CD4-positive, alpha-beta T cell treated with Interleukin-4 for 1 hour (primary cell): ENCODE measurements around the gene ACAD11.
"Not testable (repeated sequence)": the region's sequence is repeated elsewhere in the genome, so short reads cannot be mapped to it uniquely, and the experiment has no call there.

Experiments
- DNase-seq, 2 donors: peaks; one replicate each; pipeline ENCODE4 v3.0.0-alpha.2; 2020 to 2022

The ACAD11 gene

DNA sequence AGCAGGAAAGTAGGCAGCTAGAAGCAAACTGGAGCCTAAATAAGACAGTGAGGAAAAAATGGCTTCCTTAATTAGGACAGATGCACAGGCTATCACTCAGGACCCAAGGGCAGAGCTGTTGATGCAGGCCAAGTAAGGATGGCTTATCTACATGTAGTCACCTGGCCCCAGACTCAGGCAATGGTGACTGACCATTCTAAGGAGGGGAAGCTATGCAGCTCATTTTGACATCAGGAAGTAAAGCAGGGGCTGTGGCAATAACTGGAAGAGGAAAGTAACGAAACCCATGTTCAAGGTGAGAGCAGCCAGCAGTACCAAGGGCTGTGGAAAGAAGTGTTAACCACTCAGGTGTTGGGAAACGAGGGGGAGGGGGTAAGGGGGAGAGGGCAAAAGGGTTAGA, 16.2 kb downstream of the ACAD11 start:
- DNase-seq, result no peak

DNA sequence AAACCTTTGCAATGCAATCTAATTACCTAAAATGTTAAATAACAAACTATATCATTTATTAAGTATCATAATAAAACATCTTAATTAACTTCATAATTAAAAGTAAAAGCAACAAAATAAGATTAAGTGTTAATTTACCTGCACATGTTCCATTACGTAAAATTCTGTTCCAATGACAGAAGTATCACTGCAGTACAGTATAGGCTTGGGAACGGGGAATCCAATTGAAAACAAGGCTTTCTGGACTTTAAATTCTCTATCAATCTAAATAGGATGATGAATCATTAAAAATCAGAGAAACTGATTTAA, 17.1 kb downstream of the ACAD11 start:
- no peak for DNase-seq

DNA sequence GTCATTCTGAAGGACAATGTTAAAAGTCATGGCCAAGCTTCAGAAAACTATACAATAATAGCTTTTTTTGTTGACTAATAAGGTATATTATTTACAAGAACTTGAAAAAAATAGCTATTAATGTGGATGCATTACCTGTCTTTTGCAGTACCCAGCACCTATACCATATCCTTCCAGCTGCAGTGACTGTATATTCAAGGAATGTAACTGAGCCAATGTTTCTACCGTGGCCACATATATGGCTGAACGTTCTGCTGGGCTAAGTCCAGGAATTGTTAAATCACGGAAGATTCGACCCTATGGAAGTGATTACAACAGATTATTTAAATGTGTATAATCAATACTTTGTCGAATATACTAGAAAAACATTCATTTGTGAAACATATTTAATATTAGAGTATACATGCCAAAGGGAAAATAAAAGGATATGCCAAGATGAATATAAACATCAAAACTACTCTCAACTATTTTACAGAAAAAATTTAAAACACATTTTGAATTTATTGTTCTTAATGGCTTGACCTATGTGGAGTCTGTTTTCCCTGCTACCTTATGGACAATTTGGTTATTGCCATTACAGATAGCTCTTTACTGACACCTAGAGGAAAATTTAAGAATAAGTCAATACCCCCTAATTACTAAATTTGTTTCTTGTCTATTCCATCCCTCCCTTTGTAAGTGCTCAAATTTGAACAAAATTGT, 17.6 kb downstream of the ACAD11 start:
- peak in 1 of 2 donors; percentile 60 for DNase-seq

DNA sequence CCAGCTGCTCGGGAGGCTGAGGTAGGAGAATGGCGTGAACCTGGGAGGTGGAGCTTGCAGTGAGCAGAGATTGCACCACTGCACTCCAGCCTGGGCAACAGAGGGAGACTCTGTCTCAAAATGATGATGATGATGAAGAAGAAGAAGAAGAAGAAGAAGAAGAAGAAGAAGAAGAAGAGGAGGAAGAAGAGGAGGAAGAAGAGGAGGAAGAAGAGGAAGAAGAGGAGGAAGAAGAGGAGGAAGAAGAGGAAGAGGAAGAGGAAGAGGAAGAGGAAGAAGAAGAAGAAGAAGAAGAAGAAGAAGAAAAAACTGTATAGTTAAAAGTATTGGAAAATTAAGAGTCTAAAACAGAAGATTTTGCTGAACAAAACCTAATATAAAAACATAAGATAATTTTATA, 18.2 kb downstream of the ACAD11 start:
- DNase-seq, result not testable (repeated sequence)

DNA sequence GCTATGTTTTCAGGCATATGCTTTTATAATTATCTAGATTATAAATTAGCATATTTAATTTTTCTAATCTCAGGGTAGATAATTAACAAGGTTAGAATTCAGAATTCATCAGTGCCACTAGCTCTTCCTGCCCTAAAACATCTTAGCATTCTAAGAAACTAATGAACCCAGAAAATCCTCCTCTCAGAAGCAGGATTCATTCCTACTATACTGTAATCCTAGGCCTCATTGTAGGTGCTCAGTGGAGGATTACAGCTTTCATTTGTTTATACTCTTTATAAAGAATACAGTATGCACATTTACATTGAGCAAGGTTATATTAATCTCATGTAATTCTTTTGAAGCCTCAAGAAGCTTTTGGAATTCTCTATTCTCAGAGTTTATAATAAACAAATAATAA, 20.9 kb downstream of the ACAD11 start:
- DNase-seq, result no peak

DNA sequence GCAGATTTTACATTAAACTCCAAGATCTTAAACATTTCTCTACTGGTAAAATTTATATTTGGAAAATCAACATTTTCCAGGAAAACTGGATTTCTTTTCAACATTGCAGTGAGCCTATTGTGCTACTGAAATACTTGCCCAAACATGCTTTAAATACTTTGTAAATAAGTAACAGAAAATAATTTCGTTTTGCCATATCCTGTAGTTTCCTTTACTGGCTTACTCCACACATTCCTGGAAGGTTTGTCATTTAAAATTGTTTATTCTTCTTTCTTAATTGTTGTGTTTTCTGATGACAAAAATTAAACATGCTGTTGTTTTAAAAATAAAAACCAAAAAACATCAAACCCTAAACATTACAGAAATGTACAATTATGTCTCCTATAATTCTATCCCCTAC, 22.0 kb downstream of the ACAD11 start:
- DNase-seq, result no peak

DNA sequence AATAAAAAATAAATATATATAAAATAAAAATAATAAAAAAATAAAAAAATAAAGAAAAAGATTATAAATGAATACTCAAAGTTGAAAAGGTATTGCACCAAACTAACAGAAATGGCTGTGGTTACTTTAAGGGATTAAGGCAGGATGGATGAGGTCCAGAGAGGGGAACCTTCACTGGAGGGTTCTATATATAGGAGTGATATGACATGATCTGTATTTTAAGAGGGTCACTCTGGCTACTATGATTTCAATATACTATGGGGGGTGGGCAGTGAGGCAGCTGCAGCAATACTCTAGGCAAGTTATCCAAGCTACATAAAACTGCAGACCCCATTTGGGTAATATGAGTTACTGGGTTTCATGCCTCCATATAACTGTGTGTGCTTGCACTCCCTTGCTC, 24.6 kb downstream of the ACAD11 start:
- no peak for DNase-seq

DNA sequence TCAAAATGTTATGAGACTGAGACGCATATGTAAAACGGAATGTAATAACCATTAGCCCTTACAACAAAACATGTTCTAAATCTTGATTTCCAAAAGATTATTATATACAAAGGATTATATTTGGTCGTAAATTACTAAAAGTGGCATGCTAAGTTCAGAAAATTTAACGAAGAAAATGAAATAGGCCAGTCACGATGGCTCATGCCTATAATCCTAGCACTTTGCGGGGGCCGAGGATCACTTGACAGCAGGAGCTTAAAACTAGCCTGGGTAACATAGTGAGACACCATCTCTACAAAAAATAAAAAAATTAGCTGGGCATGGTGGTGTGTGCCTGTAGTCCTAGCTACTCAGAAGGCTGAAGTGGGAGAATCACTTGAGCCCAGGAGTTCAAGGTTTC, 29.0 kb downstream of the ACAD11 start:
- no peak for DNase-seq

DNA sequence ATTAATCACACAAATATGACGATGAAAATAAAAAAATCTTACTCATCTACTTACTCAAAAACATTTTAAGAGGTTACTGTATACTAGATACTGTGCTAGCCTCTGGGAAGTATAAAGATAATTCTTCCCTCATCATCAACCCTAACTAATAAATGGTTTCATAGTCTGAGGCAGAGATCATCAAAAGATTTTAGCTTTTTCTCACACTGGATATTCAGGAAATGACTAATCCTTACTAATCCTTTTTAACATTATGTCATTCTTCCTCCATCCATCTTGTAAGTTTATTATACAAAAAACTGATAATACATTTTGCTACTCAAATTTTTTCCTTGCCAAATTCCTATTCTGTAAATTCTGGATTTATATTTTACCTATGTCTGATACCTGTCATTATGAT, 29.7 kb downstream of the ACAD11 start:
- no peak for DNase-seq

DNA sequence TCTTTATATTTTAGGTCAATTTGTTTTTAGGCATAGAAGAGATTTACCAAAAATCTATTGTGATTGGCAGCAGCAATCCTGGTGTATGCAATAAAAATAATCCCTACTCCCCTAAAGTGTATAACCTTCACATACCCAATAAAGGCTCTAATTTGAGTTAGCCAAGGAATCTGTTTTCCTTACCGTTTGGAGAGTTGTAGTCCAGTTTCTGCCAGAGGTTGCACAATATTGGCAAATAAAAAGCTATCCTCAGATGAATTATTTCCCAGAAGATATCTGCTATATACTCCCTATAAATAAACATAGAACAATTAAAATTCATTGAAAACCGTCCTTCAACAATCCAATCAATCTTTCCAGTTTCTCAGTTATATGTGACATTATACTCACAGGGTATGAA, 31.5 kb downstream of the ACAD11 start:
- no peak for DNase-seq

DNA sequence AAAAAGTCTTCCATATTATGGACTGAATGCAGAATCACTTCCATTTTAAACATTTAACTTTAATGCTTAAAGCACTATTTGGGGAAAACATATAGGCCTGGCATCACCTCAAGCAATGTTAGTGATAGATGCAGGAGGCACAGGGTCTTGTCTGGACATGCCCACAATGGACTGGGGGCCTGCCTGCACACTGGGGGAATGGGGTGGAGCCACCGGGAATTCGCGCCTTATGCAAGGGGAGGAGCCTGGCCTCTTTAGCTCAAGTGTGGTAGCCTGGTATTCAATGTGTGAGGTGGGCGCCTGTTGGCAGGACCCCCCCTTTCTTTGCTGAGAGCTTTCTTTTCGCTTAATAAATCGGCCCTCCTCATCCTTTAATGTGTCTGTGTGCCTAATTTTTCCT, 32.7 kb downstream of the ACAD11 start:
- no peak for DNase-seq

DNA sequence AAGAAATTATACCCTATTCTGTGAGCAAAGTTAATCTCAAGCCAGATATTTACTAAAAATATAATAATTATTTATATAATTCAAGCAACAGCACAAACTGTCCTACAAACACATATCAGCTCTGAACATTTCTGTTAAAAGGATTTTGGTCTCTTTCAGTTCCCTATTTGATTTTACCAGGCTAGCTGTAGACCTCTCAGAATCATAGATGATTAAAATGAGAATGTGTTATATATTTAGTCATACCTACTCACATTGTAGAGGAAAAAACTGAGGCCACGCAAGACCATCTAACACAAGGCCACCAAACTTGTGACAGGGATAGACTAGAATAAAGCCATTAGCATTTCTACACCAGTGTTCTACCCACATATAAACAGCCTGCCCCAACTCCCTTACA, 34.0 kb downstream of the ACAD11 start:
- DNase-seq, result no peak

DNA sequence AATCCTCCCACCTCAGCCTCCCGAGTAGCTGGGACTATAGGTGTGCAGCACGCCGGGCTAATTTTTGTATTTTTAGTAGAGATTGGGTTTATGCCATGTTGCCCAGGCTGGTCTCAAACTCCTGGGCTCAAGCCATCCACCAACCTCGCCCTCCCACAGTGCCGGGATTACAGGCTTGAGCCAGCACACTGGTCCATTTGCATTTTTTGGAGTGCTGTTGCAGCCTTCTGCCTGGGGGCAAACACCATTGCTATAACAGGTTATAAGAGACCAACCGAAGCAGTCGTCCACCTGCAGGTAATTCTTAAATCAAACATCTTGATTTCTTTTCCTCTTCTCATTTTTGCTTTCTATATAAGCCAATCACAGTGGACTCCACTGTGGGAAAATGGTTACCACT, 34.8 kb downstream of the ACAD11 start:
- DNase-seq, result no peak

DNA sequence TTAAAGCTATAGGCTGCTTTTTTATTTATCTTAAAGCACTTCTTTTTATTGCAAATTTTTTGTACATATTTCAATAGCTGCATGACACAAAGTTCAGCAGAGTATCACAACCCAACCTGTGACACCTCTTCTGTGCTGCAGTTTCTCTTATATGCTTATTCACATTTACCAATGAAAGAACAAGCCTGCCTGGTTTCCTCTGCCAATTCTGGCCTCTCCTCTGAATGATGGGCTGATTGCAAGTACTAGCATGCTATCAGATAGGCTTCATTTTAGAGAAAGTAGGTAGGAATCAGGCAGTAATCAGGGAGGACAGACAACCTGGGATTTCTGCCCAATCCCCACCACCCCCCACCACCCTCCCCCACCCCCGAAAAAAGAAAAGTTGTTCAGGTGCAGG, 36.0 kb downstream of the ACAD11 start:
- DNase-seq, result no peak

DNA sequence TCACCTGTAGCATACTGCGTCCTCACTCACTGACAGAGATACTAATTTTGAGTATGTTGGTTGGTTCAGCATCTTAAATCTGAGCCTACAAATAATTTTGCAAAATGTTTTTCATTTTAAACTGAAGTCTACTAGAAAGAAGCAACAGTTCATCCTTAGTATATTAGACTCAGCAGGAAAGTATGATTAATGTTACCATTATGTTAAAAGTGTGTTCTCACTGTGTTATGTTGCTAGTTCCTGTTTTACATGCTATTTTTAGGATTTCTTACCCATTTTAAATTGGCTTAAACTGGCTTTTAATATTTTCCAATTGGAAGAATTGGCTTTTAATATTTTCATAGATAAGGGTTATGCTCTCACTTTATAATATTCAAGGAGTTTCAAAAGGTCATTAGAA, 36.8 kb downstream of the ACAD11 start:
- DNase-seq, result no peak

DNA sequence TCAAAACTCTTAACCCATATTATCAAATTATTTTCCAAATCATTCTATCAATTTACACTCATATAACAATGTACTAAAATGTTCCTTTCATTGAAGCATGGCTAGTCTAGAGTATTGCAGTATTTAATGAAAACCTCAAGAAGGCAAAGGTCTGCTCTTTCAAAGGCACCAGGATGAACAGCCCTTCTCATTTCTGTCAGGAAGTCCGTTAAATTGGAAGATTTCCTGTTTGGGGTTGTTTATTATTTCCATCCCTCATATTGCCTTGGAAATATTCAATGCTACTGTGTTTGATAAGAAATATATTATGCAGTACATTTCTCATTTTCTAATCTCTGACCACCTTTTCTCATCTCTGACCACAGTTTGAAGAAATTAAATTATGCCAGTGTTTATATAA, 37.5 kb downstream of the ACAD11 start:
- DNase-seq, result no peak

DNA sequence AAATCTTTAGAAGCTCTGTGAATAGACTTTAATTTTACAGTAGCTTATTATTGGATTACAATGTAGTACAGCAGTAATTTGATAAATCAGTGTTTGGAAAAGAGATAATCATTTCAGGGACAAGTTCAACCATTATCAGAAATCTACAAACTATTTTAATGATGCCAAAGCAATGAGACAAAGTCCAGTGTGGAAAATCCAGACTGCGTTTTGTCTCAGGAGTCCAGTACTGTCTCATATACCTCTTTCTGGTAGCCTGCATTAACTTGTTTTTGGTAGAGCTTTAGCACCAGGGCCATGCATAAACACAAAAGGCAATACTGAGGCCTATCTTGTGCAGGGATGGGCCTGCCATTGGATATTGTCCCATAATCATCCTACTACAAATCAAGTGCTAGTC, 42.8 kb downstream of the ACAD11 start:
- no peak for DNase-seq

DNA sequence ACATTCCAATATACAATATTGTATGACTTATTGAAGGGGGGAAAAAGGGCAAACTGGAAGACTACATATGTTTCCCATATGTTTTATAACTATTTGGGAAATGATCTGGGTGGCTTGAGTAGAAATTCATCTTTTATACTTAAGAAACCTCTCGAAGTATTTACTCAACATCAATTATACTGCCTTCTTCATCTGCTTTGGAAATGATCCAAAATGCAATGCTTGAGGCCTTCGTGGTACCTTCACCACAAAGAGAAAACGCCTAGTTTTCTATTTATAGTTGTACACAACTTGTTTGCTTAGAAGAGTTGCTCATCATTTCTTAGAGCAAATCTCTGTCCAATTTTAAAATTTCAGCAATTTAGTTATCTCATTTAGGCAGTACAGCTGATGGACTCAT, 43.7 kb downstream of the ACAD11 start:
- DNase-seq, result no peak

DNA sequence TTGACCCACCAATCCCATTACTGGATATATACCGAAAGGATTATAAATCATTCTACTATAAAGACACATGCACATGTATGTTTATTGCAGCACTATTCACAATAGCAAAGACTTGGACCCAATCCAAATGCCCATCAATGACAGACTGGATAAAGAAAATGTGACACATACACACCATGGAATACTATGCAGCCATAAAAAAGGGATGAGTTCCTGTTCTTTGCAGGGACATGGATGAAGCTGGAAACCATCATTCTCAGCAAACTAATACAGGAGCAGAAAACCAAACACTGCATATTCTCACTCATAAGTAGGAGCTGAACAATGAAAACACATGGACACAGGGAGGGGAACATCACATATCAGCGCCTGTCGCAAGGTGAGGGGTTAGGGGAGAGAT, 44.3 kb downstream of the ACAD11 start:
- DNase-seq, result not testable (repeated sequence)

DNA sequence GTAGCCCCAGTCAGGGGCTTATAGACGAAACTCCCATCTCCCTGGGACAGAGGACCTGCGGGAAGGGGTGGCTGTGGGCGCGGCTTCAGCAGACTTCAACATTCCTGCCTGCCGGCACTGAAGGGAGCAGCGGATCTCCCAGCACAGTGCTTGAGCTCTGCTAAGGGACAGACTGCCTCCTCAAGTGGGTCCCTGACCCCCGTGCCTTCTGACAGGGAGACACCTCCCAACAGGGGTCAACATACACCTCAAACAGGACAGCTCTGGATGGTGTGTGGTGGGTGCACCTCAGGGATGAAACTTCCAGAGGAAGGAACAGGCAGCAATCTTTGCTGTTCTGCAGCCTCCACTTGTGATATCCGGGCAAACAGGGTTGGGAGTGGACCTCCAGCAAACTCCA, 53.0 kb downstream of the ACAD11 start:
- not testable (repeated sequence) for DNase-seq

DNA sequence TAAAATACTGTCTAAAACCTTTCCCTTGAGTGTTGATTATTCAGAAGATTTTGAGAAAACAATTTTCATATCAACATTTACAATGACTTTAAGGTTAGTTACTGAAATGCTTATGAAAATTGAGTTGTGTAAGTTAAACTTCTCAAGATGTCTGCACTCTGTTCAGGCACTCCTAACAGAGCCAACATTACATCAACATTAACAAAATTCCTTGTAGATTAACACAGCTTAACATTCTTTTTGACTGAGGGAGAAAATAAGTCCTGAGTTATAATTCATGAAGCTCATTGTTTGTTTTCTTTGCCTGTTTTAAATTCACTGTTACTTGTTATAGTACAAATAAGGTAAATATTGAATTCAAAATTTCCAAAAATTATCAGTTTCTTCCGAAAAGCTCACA, 53.5 kb downstream of the ACAD11 start:
- DNase-seq, result no peak

DNA sequence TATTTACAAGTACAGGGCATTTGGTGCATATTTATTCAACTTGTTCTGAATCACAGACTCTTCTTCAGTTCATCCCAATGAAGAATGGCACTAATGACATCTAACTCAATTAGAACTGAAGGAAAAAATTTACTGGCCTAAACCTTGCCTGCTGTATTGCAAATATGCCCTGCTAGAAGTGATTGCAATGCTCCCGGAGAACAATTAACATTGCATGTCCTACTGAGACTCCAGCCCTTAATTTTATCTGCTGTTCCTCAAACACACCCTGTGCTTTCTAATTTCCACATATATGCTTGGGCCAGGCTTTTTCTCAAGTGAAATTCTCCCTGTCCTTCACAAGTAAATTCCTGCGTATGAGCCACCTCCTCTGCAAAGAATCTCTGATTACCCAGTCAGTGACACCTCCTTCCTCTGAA, 54.2 kb downstream of the ACAD11 start:
- no peak for DNase-seq

DNA sequence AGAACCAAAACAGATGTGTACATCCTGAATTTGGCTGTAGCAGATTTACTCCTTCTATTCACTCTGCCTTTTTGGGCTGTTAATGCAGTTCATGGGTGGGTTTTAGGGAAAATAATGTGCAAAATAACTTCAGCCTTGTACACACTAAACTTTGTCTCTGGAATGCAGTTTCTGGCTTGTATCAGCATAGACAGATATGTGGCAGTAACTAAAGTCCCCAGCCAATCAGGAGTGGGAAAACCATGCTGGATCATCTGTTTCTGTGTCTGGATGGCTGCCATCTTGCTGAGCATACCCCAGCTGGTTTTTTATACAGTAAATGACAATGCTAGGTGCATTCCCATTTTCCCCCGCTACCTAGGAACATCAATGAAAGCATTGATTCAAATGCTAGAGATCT, 59.0 kb downstream of the ACAD11 start:
- not testable (repeated sequence) for DNase-seq

DNA sequence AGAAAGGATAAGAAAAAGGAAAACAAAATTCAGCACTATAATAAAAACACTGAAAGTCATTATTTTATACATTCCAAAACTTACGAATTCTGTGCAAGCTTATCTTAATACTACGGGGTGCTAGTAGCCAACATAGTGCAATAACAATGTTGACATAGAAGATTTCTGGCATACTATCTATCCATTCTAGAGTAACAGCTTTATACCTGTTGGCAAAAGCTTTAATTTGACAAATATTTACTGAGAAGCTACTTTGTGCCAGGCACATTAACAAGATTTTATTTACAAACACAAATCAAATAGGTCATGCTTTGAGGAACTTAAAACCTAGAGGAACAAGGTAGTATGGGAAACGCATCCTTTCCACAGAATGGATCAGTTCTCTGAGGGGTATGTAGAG, 61.4 kb downstream of the ACAD11 start:
- DNase-seq, result no peak

DNA sequence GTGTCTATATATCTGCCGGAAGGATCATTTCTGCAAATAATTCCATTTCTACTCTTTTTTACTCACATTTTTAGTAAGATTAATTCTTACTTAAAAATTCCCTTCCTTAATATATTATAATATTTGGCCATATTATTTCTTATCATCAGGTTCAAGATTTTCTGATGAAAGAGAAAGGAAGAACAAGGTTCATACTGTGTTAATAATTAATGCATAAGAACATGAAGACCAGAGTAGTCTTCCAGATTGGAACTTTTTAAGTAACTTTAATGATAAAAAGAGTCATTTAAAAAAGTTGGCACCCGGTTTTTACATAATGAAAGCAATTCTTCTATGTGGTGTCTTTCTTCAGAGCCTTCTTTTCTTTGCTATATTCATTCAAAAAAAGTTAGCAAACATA, 61.9 kb downstream of the ACAD11 start:
- no peak for DNase-seq
